SU-DHL-6 (cell line): ENCODE results near the gene TRAPPC5.

Experiments used
- CTCF ChIP-seq: fragments of 200-600 bp; sonication (generic); IDR thresholded peaks from one replicate; pipeline ENCODE4 v1.5.1; 2017; ENCODE audit warnings: antibody characterized with exemption, mild to moderate bottlenecking, low read length, moderate library complexity; ENCODE audit not compliant: insufficient read depth, poor library complexity, severe bottlenecking
- EZH2phosphoT487 ChIP-seq: fragments of 200-600 bp; sonication (generic), shearing (Covaris generic); conservative IDR thresholded peaks from 2 replicates; pipeline ENCODE4 v1.6.1; 2018; ENCODE audit warnings: mild to moderate bottlenecking, antibody characterized with exemption, low read length, moderate library complexity, mixed read lengths

- no peak for TF ChIP-seq CTCF
- TF ChIP-seq EZH2phosphoT487, result no peak
These were observed 37.6 kb upstream of the TRAPPC5 start for GRCh38 chr19:7643031-7643415.
